ENCODE results near the gene FCMR. TPM values are rescaled to one million over a fixed set of nuclear protein-coding genes. Genes with fewer than 3 reads are reported as not detected.

Gene FCMR
- 1 to 10 TPM; 5.1 to 5.7 (median 5.2) TPM for polyA plus RNA-seq

DNA sequence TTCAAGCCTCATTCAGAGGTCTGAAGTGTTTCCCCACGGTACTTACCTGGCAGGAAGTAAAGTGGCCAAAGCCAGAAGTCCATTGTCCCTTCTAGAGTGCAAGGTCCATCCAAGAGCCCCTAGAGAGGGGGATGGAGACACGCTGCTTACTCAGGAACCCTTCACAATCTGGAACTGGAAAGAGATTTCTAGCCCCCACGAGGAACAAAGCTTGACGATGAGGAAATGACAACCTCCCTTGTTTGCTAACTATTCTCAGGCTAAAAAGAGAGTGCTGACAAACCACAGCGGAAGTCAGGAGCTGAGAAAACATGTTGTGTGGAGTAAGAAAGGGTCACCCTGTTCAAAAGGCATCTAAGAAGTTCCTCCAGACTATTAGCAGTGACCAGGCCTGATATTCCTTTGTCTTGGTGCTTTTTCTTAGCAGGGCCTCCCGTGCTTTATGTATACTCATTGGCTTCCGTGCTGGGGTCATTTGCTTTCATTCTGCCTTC, at the start of gene FCMR:
FCMR (minus strand) TSS at position 170 of the 494 bp plus-strand sequence; CDS start at position 83, 87 bp downstream.
- no peak within 1 kb of the TSS for H3K27ac ChIP-seq (ENCODE audit: low read depth, low read length)
- WGBS, 3 donors: 31 to 62% (median 32%) methylated on average over 7 of the region's 7 CpGs

DNA sequence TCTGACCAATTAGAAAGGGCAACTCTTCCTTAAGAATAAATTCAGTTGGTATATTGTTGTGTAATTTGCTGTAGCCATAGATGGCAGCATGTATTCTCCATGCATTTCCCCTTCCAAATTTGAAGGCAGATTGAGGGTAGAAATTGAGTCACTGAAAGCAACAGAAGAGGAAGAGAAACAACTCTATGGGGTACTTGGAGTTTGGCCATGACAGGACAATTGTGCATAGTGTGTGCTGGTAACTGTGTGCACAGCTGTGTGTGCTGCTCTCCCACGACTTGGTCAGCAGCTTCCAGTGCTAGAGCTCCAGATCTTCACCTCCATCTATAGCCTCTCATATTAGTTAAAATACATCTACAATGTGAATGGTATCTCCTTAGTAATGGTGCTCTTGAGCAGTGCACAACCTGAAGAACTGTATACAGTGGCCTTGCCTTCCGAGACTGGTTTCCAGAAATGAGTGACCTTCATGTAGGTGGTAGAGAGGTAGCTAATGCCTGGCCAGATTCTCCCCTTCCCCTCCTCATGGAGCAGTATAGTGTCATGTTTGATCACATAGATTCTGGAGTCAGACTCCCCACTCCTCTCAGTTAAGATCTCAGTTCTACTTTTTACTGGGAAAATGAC, 49.4 kb upstream of the FCMR start:
- no peak overlapping the region for H3K27ac ChIP-seq (ENCODE audit: low read depth, low read length)
- WGBS, 3 donors: 64 to 81% (median 80%) methylated on average over 2 of the region's 2 CpGs

GRCh38 chr1:206970446-206970845, 48.7 kb upstream of the FCMR start, which contains the start of gene FCAMR:
Gene FCAMR (minus strand): TSS chr1:206970460. CDS start chr1:206970125, 335 bp downstream.
- 56 to 84% (median 74%) methylated on average over 2 of the region's 2 CpGs for WGBS, 3 donors
- no peak within 1 kb of the TSS for H3K27ac ChIP-seq (ENCODE audit: low read depth, low read length)

DNA sequence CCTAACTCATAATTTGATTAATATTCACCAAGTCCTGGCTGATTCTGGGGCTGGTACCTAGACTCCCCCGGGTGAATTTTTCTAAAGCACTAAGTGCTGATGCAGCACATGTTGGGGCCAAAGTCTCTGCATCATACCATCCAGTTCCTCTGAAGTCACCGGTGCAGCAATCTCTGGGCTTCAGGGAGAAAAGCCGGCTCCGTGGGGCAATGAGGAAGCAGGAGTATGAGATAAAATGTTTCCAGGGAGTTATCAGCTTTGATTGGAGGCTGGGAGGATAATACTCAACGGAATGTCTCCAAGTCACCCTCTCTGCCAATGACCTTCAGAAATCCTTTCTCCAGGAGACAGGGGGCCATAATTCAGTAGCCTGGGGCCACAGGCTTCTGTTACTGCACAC, 47.3 kb upstream of the FCMR start:
- no peak overlapping the region for H3K27ac ChIP-seq (ENCODE audit: low read depth, low read length)
- WGBS, 3 donors: 25 to 54% (median 48%) methylated on average over 5 of the region's 5 CpGs

DNA sequence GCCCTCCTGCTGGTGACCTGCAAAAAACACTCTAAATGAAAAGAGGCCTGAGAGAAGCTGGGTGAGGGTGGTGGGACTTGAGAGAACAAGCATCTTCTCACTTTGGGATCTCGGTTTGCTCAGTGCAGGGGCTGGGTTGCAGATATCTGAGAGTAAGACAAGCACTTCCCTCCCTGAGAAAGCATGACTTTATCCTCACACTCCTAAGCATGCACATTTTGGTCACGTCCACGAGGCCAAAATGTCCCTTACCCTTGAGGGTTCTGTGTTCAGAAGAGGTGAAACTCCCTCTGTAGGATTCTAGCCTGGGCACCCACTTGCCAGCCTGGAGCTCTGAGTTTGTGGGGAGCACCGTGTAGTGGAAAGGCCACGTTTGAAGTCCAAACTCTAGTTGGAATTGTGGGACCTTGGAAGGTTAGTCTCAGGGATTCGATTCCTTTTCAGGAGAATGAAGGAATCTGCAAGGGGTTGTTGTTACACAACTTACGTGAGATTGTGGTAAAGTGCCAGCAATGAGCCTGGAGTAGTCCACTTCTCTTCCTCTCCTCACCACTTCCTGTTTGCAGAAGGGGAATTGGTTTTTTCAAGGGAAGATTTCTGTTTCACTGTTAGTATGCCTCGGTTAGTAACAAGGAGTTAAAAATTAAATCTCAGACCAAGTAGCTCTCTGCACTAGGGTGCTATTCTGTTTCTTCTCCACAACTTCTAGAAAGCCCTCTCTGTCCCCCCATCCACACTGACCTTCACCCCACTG, 45.5 kb upstream of the FCMR start:
- H3K27ac ChIP-seq (ENCODE audit: low read depth, low read length): no peak overlapping the region
- 45 to 73% (median 48%) methylated on average over 8 of the region's 8 CpGs for WGBS, 3 donors

- H3K27ac ChIP-seq (ENCODE audit: low read depth, low read length): no peak overlapping the region
- WGBS, 3 donors: 69 to 100% (median 89%) methylated on average over 2 of the region's 2 CpGs
These were observed 44.0 kb upstream of the FCMR start for GRCh38 chr1:206965781-206966180.

DNA sequence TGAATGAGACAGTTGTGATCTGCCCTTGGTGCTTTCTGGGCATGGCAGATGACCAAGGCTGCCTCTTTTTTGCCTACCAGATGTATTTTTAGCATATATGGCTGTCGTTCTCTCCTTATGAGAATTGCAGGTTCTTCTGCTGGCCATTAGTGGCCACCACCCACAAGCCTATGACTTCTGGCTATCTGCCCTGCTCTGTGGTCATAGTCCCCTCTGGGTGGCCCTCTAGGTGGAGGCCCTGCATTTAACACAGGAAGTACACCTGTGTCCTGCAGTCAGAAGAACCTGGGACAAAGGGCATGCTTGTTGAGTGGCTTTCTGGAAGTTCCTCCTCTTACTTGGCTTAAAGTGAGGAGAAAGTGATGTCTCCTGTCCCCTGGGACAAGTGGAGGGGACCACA, 42.0 kb upstream of the FCMR start:
- no peak overlapping the region for H3K27ac ChIP-seq (ENCODE audit: low read depth, low read length)
- 79 to 92% (median 90%) methylated on average over 1 of the region's 1 CpG for WGBS, 3 donors

- no peak overlapping the region for H3K27ac ChIP-seq (ENCODE audit: low read depth, low read length)
- 85 to 88% (median 86%) methylated on average over 5 of the region's 5 CpGs for WGBS, 3 donors
These were observed 41.5 kb upstream of the FCMR start for GRCh38 chr1:206963119-206963712.

DNA sequence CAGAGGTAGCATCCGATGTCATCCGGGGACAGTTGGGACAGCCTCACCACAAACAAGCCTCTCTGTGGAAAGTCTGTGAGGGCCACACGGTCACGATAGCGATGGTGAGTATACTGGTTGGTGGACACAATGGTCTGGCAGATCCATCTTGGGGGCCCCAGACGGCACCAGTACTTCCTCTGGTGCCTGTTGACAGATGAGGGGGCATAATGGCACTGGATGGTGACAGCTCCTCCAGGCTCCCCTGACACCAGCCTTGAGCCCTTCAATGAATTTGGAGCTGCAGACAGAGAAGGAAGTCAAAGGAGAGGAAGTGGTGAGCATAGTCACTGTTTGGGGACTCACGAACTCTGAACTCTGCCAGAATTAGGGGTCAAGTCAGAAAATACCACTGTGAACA, 40.5 kb upstream of the FCMR start:
- WGBS, 3 donors: 71 to 88% (median 83%) methylated on average over 7 of the region's 7 CpGs
- H3K27ac ChIP-seq (ENCODE audit: low read depth, low read length): no peak overlapping the region

- H3K27ac ChIP-seq (ENCODE audit: low read depth, low read length): no peak overlapping the region
- whole genome bisulfite sequencing, 3 donors: 57 to 96% (median 73%) methylated on average over 3 of the region's 3 CpGs
These were observed 39.9 kb upstream of the FCMR start for GRCh38 chr1:206961668-206962067.

DNA sequence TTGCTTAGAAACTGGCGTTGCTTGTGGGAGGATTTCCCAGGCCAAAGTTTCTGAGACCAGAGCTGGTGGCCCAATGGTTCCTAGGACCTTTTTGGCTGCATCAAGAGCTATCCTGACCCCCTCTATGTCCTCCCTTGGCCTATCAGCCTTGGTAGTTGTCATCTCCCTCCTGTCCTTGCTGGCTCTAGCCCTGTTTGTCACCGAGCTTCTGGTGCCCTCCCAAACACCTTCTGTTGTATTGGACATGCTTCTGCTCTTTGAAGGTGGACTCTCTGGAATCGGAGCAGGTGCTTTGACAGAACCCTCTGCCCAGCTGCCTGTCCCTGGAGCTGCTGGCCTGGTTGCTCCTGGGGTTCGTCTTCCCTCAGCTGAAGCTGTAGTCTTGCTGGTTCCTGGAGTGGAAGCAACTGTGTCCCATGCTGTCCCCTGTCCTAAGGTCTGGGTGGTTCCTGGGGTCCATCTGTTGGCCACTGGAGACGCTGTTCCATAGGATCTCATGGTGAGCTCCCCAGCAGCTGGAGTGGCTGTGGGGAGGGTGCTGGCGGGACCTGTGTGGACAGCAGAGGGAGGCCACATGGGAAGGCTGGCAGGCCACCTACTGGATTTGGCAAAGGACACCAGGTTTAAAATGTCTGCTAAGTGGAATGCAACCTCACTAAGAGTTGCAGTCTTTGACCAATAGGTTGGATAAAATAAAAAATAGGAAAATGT, 39.1 kb upstream of the FCMR start:
- no peak overlapping the region for H3K27ac ChIP-seq (ENCODE audit: low read depth, low read length)
- WGBS, 3 donors: 87 to 91% (median 88%) methylated on average over 6 of the region's 6 CpGs

GRCh38 chr1:206958144-206958543, 36.4 kb upstream of the FCMR start:
- WGBS, 3 donors: 75 to 81% (median 80%) methylated on average over 2 of the region's 2 CpGs
- H3K27ac ChIP-seq (ENCODE audit: low read depth, low read length): no peak overlapping the region

DNA sequence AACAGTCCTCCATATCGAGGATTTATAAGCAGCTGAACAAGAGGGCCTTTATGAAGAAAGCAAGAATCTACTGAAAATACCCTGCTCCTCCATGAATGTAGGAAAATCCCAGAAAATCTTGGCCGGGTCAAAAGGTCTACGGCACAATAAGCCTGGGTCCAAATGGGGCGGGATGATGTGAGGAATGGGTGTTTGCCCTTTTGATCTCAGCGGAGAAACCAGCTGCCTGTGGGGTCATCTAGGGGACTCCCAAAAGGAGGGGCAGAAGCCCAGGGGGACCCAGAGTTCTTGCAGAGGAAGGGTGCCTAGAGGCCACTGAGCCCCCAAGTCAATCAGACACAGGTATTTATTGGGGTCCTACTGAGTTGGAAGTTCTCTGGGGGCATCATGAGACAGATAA, 35.9 kb upstream of the FCMR start:
- WGBS, 3 donors: 83 to 88% (median 87%) methylated on average over 5 of the region's 5 CpGs
- no peak overlapping the region for H3K27ac ChIP-seq (ENCODE audit: low read depth, low read length)

DNA sequence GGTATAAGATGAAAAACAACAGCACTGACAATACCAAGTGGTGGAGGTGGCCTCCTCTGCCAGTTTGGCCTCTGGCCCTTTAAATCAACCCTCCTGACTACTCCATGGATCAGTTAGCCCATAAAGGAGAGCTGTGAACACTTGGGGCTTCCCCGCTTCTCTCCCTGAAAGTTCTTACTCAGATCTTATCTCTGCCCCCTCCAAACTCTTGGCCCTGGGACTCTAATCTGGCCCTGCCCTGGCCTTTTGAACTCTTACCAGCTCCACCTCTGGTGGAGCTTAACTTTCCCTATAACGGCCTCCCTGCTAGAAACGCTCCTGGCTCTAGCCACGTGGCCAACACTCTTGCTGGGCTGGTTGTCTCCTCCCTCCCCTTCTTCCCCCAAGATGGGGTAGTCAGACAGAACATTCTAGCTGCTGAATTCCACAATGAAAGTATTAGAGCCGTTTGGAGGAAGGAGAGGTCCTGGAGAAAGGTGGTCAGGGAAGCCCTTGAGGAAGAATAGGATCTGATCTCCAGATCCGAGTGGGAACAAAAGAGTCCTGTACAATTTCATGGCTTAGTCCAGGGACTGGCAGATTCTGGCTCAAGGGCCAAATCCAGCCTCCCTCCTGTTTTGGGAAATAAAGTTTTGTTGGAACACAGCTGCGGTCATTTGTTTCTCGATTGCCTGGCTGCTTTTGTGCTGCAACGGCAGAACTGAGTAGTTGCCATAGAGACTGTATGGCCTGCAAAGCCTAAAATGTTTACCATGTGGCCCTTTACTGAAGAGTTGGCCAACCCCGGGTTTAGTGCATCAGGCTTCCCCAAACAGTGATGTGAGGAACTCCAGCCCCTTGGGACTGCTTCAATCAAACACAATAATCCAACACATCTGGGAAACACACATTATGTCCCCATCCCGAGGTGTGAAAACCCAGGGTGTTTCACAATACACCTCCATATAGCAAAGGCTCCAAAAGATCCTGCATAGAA, 34.0 kb upstream of the FCMR start:
- 51 to 68% (median 60%) methylated on average over 11 of the region's 11 CpGs for WGBS, 3 donors
- H3K27ac ChIP-seq (ENCODE audit: low read depth, low read length): no peak overlapping the region

DNA sequence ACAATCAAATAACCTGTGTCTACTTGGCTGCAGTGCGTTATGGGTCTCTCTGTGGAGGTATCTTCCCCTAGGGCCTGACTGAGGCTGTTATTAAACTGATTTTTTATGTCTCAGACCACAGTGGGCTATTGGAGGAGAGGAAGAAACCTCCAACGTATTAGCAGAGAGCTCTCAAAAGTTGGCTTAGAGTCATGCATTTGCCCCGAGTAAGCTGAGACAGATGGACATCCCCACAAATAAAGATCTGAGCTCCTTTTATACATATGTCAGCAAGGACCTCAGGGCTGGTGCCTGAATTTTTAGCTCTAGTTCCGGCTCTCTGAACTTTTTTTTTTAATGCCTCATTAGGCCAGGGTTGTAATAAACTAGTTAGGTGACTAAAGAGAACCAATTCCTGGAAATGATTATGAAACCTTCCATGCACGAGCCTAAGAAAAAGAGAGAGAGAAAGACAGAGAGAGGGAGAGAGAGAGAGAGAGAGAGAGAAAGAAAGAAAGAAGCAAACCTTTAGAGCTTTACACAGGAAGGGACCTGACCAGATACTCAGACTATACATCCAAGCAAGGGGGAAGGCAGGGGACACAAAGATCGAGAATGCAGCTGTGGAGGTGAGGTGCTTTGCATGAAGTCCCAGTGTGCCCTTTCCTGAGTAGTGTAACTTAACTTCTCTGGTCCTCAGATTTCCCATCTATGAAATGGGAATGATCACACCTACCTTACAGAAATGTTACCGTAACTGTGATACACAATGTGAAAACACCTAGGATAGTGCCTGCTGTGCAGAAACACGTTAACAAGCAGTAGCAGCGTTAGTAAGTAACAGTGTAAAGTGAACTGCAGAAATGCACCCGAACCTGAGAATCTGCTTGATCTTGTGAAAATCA, 33.0 kb upstream of the FCMR start:
- 73 to 77% (median 76%) methylated on average over 10 of the region's 10 CpGs for WGBS, 3 donors
- no peak overlapping the region for H3K27ac ChIP-seq (ENCODE audit: low read depth, low read length)

- H3K27ac ChIP-seq (ENCODE audit: low read depth, low read length): no peak overlapping the region
- WGBS, 3 donors: 87 to 97% (median 94%) methylated on average over 2 of the region's 2 CpGs
These were observed 31.9 kb upstream of the FCMR start for GRCh38 chr1:206953626-206954025.

- WGBS, 3 donors: 84 to 87% (median 87%) methylated on average over 3 of the region's 3 CpGs
- no peak overlapping the region for H3K27ac ChIP-seq (ENCODE audit: low read depth, low read length)
These were observed 31.4 kb upstream of the FCMR start for GRCh38 chr1:206953126-206953525.
